EH (cell line): ENCODE data around the gene PFKFB4.

ENCODE experiments used
- DNase-seq: peaks from one replicate; pipeline ENCODE4 v3.0.0-alpha.2; 2015; ENCODE audit warnings: low read depth

The PFKFB4 gene

GRCh38 chr3:48556796-48557626 is at the start of gene PFKFB4:
PFKFB4 (minus strand) TSS chr3:48556803; CDS start chr3:48556777, 26 bp downstream.
- DNase-seq, result peak; percentile 100

GRCh38 chr3:48601622-48601994 is 45.0 kb upstream of the PFKFB4 start:
- no peak for DNase-seq

DNA sequence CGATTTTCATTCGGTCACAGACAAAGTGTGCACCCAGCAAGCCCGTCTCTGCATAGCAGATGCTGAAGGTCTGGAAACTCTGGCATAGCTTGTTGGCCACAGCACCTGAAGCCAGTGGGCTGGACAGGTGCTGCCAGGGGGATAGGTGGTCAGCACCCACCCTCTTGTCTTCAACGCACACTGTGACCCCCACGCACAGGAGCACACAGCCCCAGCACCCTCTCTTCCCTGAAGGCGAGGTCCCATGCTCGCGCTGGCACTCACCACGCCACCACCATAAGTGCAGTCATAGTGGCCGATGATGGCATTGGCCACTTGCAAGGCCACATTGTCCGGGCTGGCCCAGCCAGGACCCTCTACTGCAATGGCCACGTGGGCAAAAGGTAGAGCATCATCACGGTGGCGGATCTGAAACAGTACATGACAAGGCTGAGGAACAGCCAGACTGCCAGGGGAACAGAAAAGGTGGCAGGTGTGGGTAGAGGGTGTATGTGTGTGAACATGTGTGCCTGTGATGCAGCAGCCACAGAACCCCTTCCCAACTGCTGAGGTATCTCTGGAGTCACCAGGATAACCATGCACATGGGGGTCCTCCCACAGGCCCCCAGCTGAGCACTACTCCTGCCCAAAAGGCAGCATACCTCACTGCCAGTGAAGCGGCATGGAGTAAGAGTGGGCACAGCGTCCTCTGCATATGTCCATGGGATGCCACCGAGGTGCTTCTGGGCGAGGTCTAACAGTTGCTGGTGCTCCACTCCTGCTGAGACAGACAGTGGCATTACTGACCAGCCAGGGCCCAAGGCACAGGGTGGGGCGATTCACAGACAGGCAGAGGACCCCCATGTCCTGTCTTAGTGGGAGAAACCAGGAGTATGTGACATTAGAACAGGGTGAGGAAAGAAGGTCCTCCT is 44.4 kb upstream of the PFKFB4 start:
- no peak for DNase-seq

DNA sequence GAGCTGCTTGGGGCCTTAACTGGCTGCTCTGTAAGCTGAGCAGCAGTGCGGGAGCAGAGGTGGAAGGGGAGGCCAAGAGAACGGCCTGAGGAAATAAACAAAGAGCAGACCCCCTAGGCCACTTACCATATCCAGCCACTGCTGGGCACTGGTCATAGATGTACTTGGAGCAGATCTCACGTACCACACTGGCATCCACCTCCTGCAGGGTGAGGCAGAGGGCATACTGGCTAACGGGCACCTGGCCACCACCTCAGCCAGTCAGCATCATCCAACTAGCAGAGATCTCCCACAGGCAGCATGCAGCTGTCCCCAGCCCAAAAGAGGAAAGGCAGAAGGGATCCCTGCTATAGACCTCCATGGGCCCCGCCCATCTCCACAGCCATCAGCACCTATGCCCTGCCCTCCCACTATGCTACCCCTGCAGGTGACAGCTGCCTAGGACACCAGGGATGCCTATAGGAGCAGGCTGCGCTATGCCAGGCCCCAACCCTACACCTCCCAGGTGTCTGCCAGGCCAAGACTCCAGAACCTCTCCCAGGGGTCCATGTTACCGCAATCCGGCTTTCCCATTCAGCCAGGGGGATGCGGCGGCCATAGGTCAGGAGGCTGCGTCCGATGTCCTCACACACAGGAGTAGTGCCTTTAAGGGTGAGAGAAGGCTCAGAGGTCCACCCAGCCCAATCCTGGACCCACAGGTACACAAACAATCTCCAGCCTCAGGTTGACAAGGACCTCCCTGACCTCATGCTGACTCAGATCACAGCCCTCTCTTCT is 43.1 kb upstream of the PFKFB4 start:
- no peak for DNase-seq

DNA sequence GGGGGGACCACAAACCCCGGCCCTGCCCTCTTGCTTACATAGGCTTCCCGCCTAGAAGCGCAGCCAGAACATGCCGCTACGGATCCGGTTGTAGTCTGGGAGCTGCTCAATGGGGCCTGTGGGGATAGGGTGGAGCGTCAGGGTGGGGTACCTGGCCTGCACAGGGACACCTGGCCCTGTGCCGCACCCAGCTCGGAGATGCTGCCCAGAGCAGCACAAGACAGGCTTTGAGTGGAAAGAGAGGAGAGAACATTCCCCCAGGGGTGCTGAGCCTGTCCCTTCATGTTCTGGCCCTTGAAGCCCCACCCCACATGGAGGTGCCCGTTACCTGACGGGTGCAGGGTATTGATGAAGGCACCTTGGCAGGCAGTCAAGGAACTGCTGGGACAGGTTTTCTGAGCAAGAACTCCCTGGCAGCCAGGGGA is 42.5 kb upstream of the PFKFB4 start:
- DNase-seq, result peak; percentile 5

DNA sequence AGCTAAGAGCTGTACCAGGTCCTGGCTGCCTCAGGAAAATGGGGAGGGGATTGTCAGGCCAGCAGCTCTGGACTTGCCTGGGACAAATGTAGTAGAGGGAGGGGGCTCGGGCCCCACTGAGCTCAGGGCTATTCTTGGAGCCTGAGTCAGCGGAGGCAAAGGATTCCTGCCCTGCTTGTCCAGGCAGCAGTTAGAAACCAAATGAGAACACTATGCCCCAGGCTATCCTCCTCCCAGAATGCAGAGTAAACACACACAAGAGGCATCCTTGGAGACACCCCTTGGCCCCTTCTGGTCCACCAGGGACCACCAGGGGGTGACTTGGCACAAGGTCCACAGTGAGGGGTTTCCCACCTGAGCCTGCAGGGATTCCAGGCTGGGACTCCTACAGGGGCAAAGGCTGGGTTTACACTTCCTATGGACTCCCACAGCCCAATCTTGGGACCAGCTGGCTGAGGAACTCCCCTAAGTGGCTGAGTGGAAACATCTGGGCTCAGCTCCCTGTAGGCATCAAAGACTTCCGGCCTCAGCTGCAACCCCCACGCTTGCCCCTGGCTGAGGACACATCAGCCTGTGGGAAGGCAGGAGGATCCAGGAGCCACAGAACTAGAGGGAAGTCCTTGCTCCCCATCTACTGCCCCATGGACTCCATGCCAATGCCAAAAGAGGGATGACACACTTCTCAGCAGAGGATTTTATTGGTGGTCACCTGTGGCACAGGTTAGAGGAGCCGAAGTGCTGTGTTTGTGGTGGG is 41.9 kb upstream of the PFKFB4 start:
- DNase-seq, result peak; percentile 98

GRCh38 chr3:48597408-48597800 is 40.8 kb upstream of the PFKFB4 start:
- DNase-seq, result peak; percentile 5

- DNase-seq, result no peak
Observed at GRCh38 chr3:48596676-48597407, 40.2 kb upstream of the PFKFB4 start.

DNA sequence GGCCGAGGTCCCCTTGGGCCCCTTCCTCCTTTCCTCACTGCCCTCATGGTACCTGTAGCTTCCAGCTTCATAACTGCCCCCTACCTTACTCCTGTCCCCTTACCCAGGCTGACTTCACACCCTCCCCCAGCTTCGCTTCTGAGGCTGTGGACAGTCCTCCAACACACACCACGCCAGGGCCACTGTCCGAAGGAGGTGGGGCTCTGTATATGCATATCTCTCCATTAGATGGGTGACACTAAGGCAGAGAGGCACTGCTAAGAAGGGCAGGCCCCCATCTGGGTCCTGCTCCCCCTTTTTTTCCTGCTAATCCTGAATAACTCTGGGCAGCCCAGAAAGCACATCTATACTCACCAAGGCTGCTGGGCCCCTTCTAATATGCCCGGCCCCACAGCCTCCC is 39.6 kb upstream of the PFKFB4 start:
- DNase-seq, result no peak

- peak; percentile 96 for DNase-seq
Observed at GRCh38 chr3:48595526-48596121, 39.0 kb upstream of the PFKFB4 start.

DNA sequence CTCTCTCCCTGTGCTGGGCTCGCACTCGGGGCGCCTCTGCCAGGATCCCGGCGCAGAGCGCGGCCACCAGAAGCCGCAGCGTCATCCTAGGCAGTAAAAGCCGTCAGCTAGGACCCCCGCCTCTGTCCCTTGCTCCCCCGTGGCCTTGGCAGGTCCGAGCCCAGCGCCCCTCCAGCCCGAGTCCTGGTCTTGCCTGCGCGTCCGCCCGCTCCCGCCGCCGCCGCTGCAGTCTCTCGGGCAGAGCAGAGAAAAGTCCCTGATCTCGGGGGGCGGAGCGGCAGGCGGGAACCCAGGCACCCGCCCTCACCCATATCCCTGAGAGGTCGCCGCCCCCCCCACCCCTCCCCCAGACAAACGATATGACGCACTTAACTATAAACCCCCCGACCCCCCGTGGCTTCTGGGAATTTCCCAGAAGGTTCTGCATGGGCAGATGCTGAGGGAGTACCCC is 38.5 kb upstream of the PFKFB4 start, which contains the start of gene COL7A1:
Gene COL7A1, minus strand, starts transcription at position 255 of the 451 bp plus-strand sequence. Its CDS starts 170 bp downstream, at position 85.
- no peak for DNase-seq

DNA sequence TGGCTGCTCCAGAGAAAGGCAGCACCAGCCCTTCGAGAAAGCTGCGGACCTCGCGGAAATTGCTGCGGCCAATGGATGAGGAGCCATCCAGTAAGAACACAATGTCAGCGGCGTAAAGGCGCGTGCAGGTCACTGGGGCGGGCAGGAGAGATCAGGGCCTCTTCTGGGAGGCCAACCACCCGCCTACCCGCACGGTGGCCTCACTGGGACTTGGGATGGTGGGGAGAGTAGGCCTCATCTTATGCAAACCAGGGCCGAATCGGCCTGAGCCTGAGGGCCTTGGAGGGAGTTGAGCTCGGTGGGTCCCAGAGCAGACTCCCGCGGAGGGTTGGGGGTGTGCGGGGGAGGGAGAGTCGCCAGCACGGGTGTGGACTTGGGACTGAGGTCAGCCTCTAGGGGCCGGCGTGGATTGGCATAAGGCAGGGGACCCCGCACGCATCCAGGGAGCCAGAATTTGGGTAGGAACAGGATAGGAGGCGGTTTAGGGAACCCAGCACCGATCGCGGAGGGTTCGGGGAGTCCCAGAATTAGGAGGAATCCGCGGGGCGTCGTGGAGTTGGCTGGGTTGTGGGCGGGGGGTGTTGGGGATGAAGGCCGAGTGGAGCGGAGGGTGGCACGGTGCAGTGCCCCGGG is 37.9 kb upstream of the PFKFB4 start:
- DNase-seq, result peak; percentile 77

- DNase-seq, result no peak
Observed at GRCh38 chr3:48593337-48593736, 36.7 kb upstream of the PFKFB4 start.

DNA sequence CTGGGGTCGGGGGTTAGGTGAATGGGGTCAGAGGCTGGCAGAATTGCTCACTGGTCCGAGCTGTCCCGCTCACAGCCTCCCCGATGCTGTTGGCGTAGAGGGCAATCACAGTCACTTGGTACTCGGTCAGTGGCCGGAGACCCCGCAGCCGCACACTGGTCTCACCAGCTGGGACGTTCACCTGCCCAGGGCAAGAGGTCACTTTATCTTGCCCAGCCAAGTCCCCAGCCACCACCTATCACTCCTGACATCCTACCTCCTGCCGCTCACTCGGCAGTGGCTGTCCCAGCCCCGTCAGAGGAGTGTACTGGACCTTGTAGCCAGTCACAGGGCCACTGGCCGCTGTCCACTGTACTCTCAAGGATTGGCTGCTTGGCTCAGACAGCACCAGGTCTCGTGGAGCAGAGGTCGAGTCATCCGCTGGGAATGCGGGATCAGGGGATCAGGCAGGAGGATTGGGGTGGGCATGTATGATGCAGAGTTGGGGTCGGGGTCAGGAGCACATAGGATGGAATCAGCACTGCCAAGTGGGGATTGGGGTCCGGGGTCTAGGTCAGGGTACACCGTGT is 36.0 kb upstream of the PFKFB4 start:
- DNase-seq, result peak; percentile 42

DNA sequence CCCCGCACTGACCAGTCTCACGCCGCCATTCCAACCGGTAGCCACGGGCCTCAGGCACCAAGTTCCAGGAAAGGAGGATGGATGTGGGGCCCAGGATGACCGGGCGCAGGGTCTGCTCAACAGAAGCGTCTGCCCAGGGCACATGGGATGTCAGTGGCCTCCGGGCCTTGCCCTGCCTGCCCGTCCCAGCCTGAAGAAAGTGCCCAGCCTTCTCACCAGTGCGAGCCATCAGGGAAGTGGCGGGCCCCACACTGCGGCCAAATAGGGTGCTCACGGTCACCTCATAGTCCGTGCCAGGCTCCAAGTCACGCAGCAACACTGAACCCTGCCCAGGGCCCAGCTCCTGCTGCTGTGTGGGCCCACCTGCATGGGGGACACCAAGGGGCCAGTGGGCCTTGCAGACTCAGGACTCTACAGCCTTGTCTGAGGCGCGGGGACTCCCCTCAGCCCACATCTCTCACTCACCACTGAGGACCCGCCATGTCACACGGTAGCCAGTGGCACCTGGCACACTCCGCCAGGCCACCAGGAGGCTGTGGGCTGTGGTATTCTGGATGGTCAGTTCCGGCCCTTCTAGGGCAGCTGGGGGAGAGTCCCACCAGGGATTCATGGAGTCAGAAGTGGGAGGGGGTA is 35.4 kb upstream of the PFKFB4 start:
- DNase-seq, result no peak

GRCh38 chr3:48591436-48591835 is 34.8 kb upstream of the PFKFB4 start:
- DNase-seq, result no peak

DNA sequence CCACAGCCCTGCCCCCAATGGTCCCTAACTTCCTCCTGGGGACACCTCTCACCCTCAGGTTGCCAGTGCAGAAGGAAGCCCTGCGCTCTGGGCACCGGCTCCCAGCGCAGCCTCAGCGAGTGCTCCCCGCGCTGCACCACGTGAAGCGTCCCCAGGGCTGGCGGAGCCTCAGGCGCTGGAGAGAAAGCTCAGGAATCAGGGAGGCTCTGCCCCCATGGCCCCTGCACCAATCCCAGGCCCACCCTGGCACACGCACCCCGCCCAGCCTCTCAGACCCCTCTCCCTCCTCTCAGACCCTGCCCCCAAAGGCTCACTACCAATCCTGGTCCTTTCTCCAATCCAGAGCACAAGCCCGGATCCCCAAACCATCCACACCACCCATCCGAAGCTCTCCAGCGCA is 31.6 kb upstream of the PFKFB4 start:
- no peak for DNase-seq

DNA sequence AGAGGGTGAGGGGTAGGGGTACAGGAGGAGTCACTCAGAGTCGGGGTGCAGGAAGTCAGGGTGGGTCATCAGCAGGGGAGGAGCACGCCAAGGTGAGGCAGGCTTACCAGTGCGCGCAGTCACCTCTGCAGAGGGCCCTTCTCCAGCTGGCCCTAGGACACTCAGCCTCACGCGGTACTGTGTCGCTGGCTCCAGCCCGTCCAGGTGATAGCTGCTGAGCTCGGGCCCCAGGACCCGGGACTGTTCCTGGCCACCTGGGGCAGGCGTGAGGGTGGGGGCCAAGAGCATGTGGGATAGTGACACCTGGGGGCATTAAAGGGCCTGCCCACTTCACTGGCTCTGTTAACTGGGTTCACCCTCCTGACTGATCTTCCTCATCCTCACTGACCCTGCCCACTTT is 31.1 kb upstream of the PFKFB4 start:
- no peak for DNase-seq

GRCh38 chr3:48585411-48585810 is 28.8 kb upstream of the PFKFB4 start:
- DNase-seq, result no peak
